Measurements from ENCODE around the gene OCA2.

Gene OCA2

DNA sequence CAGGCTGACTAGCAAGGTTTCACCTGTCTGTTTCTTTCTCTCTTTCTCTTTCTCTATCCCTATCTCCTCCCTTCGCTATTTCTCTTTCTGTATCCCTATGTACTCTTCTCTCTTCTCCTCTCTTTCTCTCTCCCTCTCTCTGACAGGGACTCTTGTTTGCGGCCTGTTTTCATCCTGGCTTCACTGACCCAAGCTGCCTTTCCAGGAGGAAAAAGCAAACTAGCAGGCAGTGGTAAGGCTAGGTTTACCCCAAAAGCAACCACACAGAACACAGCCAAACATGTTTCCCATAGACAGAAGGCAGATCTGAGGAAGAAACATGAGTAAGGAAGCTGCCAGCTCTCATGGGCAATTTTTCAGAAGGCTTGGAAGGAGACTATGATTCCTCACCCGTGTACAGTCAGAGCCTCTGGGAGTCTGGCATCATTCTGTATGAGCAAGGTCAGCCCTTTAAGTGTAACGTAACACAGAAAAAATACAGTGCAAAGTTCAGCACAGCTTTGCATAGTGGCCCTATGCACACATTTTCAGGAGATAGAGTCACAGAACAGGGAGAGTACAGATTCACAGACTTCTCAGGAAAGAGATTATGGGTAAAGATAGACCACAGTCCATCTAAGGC, 61.0 kb downstream of the OCA2 start:
- no peak overlapping the region for H3K4me3 ChIP-seq (ENCODE audit: low read length, poor library complexity, severe bottlenecking)
- H3K4me1 ChIP-seq (ENCODE audit: insufficient read depth, low read length, poor library complexity, severe bottlenecking), result no peaks in the 10 kb centered on the region
- H3K79me2 ChIP-seq (ENCODE audit: insufficient read depth, low read length), result no peaks in the 10 kb centered on the region
- no peaks in the 10 kb centered on the region for H3K27me3 ChIP-seq (ENCODE audit: insufficient read depth, low read length, poor library complexity, severe bottlenecking)
- no peak overlapping the region for H3K9ac ChIP-seq (ENCODE audit: low read depth, low read length, poor library complexity, severe bottlenecking)
- H3K4me2 ChIP-seq (ENCODE audit: low read depth, low read length, poor library complexity, severe bottlenecking), result no peak overlapping the region
- H3K9me3 ChIP-seq (ENCODE audit: insufficient read depth, low read depth, low read length), result no peaks in the 10 kb centered on the region
- H4K20me1 ChIP-seq (ENCODE audit: insufficient read depth, low read length, poor library complexity, severe bottlenecking), result no peaks in the 10 kb centered on the region
- H2AFZ ChIP-seq (ENCODE audit: low read length), result no peak overlapping the region
- no peak for TF ChIP-seq EZH2phosphoT487 (IDR thresholded peaks at IDR 0.05; ENCODE audit: borderline replicate concordance)
- TF ChIP-seq, protein P1, sequence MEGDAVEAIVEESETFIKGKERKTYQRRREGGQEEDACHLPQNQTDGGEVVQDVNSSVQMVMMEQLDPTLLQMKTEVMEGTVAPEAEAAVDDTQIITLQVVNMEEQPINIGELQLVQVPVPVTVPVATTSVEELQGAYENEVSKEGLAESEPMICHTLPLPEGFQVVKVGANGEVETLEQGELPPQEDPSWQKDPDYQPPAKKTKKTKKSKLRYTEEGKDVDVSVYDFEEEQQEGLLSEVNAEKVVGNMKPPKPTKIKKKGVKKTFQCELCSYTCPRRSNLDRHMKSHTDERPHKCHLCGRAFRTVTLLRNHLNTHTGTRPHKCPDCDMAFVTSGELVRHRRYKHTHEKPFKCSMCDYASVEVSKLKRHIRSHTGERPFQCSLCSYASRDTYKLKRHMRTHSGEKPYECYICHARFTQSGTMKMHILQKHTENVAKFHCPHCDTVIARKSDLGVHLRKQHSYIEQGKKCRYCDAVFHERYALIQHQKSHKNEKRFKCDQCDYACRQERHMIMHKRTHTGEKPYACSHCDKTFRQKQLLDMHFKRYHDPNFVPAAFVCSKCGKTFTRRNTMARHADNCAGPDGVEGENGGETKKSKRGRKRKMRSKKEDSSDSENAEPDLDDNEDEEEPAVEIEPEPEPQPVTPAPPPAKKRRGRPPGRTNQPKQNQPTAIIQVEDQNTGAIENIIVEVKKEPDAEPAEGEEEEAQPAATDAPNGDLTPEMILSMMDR (conservative IDR thresholded peaks at IDR 0.05; ENCODE audit: low read length), result no peak
- H3K9me2 ChIP-seq (replicated peaks; ENCODE audit: low read depth, low read length), result no peaks in the 10 kb centered on the region
- H3F3A ChIP-seq (ENCODE audit: low read depth), result no peaks in the 10 kb centered on the region
- no peaks in the 10 kb centered on the region for H3K36me3 ChIP-seq (ENCODE audit: insufficient read depth, low read length)

DNA sequence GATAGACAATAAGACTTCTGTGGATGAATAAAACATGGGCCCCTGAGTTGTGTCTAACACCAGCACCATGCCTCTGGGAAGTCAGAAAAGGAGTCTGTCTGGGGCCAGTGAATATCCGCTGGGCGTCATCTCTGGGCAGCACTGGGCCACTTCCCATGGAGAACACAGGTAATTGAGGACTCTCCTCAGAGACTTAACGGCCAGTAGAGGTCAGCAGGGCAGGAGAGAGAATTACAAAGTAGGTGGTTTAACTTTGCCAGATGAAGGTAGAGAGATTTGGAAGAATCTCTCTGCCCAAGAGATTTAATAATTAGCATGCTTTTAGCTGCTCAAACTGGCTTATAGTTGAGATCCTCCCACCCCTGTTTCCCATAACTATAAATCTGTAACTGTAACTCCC, 65.7 kb downstream of the OCA2 start:
- Histone ChIP-seq H3K4me1 (ENCODE audit: insufficient read depth, low read length, poor library complexity, severe bottlenecking) (no peaks in the 10 kb centered on the region), H3K4me2 (ENCODE audit: low read depth, low read length, poor library complexity, severe bottlenecking) (no peak overlapping the region), H4K20me1 (ENCODE audit: insufficient read depth, low read length, poor library complexity, severe bottlenecking) (no peaks in the 10 kb centered on the region), H3K36me3 (ENCODE audit: insufficient read depth, low read length) (no peaks in the 10 kb centered on the region), H2AFZ (ENCODE audit: low read length) (no peak overlapping the region), H3F3A (ENCODE audit: low read depth) (no peaks in the 10 kb centered on the region), H3K79me2 (ENCODE audit: insufficient read depth, low read length) (no peaks in the 10 kb centered on the region), H3K4me3 (ENCODE audit: low read length, poor library complexity, severe bottlenecking) (no peak overlapping the region), H3K9me3 (ENCODE audit: insufficient read depth, low read depth, low read length) (no peaks in the 10 kb centered on the region), H3K27me3 (ENCODE audit: insufficient read depth, low read length, poor library complexity, severe bottlenecking) (no peaks in the 10 kb centered on the region), H3K9me2 (replicated peaks; ENCODE audit: low read depth, low read length) (no peaks in the 10 kb centered on the region), H3K9ac (ENCODE audit: low read depth, low read length, poor library complexity, severe bottlenecking) (no peak overlapping the region)
- TF ChIP-seq, protein P1 (conservative IDR thresholded peaks at IDR 0.05; ENCODE audit: low read length), result no peak
- TF ChIP-seq EZH2phosphoT487 (IDR thresholded peaks at IDR 0.05; ENCODE audit: borderline replicate concordance), result no peak

GRCh38 chr15:28030801-28031200, 68.3 kb downstream of the OCA2 start:
- Histone ChIP-seq H3F3A (ENCODE audit: low read depth) (no peaks in the 10 kb centered on the region), H3K4me3 (ENCODE audit: low read length, poor library complexity, severe bottlenecking) (no peak overlapping the region)
- TF ChIP-seq, protein P1 (conservative IDR thresholded peaks at IDR 0.05; ENCODE audit: low read length), result no peak
- TF ChIP-seq EZH2phosphoT487 (IDR thresholded peaks at IDR 0.05; ENCODE audit: borderline replicate concordance), result no peak

More at GRCh38 chr15:28030801-28031200, 68.3 kb downstream of the OCA2 start:
- H3K79me2 ChIP-seq (ENCODE audit: insufficient read depth, low read length), result no peaks in the 10 kb centered on the region
- no peaks in the 10 kb centered on the region for H3K27me3 ChIP-seq (ENCODE audit: insufficient read depth, low read length, poor library complexity, severe bottlenecking)
- no peaks in the 10 kb centered on the region for H3K9me3 ChIP-seq (ENCODE audit: insufficient read depth, low read depth, low read length)
- H4K20me1 ChIP-seq (ENCODE audit: insufficient read depth, low read length, poor library complexity, severe bottlenecking), result no peaks in the 10 kb centered on the region
- H3K9me2 ChIP-seq (replicated peaks; ENCODE audit: low read depth, low read length), result no peaks in the 10 kb centered on the region
- no peak overlapping the region for H2AFZ ChIP-seq (ENCODE audit: low read length)
- no peak overlapping the region for H3K9ac ChIP-seq (ENCODE audit: low read depth, low read length, poor library complexity, severe bottlenecking)
- H3K36me3 ChIP-seq (ENCODE audit: insufficient read depth, low read length), result no peaks in the 10 kb centered on the region
- H3K4me1 ChIP-seq (ENCODE audit: insufficient read depth, low read length, poor library complexity, severe bottlenecking), result no peaks in the 10 kb centered on the region
- H3K4me2 ChIP-seq (ENCODE audit: low read depth, low read length, poor library complexity, severe bottlenecking), result no peak overlapping the region

Data from Loucy (cell line).